Keratinocyte (primary cell): ENCODE results near the gene STOX2. TPM values are rescaled to one million over a fixed set of nuclear protein-coding genes. Genes with fewer than 3 reads are reported as not detected.

ENCODE experiments used
- DNase-seq: peaks from one replicate; pipeline ENCODE4 v3.0.0-alpha.2; 2011; ENCODE audit warnings: low read depth, missing footprints, low spot score
- FAIRE-seq: peaks from 2 replicates; lab custom pipeline; 2011; peaks lifted over from hg19 to GRCh38; lab: Jason Lieb, UNC
- H2AFZ ChIP-seq: 2 replicates; pipeline ENCODE4 v1.6.0; 2012; ENCODE audit warnings: low read length, control low read depth, inconsistent platforms; ENCODE audit not compliant: control insufficient read depth
- H3K27ac ChIP-seq: 2 replicates; pipeline ENCODE4 v1.5.1; 2011; ENCODE audit warnings: low read length; ENCODE audit not compliant: control insufficient read depth, insufficient read depth
- H3K27me3 ChIP-seq: 3 replicates; pipeline ENCODE4 v1.6.0; 2011; ENCODE audit warnings: low read length; ENCODE audit not compliant: control insufficient read depth, insufficient read depth; ENCODE audit errors: extremely low read depth
- H3K36me3 ChIP-seq, 2 experiments: 2 replicates in 1 of 2; 3 replicates in 1 of 2; pipeline ENCODE4 v1.5.1; 2011; ENCODE audit warnings: low read length in 2 of 2, mild to moderate bottlenecking in 1 of 2; ENCODE audit not compliant: control insufficient read depth in 2 of 2, insufficient read depth in 2 of 2; ENCODE audit errors: extremely low read depth in 1 of 2
- H3K4me1 ChIP-seq: 3 replicates; pipeline ENCODE4 v1.5.1; 2011; ENCODE audit warnings: low read length; ENCODE audit not compliant: control insufficient read depth, insufficient read depth; ENCODE audit errors: extremely low read depth
- H3K4me2 ChIP-seq: 3 replicates; pipeline ENCODE4 v1.6.0; 2011; ENCODE audit warnings: low read depth, low read length; ENCODE audit not compliant: control insufficient read depth, insufficient read depth; ENCODE audit errors: extremely low read depth
- H3K4me3 ChIP-seq, 3 experiments: fragments of 200-600 bp in 1 of 3; sonication (generic) in 1 of 3; 2 replicates in 2 of 3; 3 replicates in 1 of 3; pipeline ENCODE4 v1.5.1; 2011 to 2016; ENCODE audit warnings: low read length in 3 of 3, mild to moderate bottlenecking in 3 of 3, control low read depth in 2 of 3, inconsistent platforms in 1 of 3, low read depth in 1 of 3, mixed read lengths in 1 of 3, mixed run types in 1 of 3, moderate library complexity in 1 of 3; ENCODE audit not compliant: control insufficient read depth in 2 of 3, insufficient read depth in 2 of 3; ENCODE audit errors: extremely low read depth in 1 of 3
- H3K79me2 ChIP-seq: 2 replicates; pipeline ENCODE4 v1.6.0; 2012; ENCODE audit warnings: low read length; ENCODE audit not compliant: control insufficient read depth, insufficient read depth
- H3K9ac ChIP-seq: 3 replicates; pipeline ENCODE4 v1.6.0; 2011; ENCODE audit warnings: low read length; ENCODE audit not compliant: control insufficient read depth, insufficient read depth; ENCODE audit errors: extremely low read depth
- H3K9me1 ChIP-seq: 3 replicates; pipeline ENCODE4 v1.6.0; 2011; ENCODE audit warnings: low read length; ENCODE audit not compliant: control insufficient read depth, insufficient read depth; ENCODE audit errors: extremely low read depth
- H3K9me3 ChIP-seq: 2 replicates; pipeline ENCODE4 v1.5.1; 2012; ENCODE audit warnings: low read depth, low read length; ENCODE audit not compliant: control insufficient read depth
- H4K20me1 ChIP-seq: 3 replicates; pipeline ENCODE4 v1.6.0; 2011; ENCODE audit warnings: low read length; ENCODE audit not compliant: control insufficient read depth, insufficient read depth; ENCODE audit errors: extremely low read depth
- CTCF ChIP-seq, 3 experiments: IDR thresholded peaks in 1 of 3; conservative IDR thresholded peaks in 1 of 3; optimal IDR thresholded peaks in 1 of 3; 2 replicates in 2 of 3; 3 replicates in 1 of 3; pipeline versions ENCODE3 to v1.5.1; 2011; ENCODE audit warnings: low read length in 3 of 3, mild to moderate bottlenecking in 3 of 3, moderate library complexity in 2 of 3, control low read depth in 1 of 3, inconsistent platforms in 1 of 3; ENCODE audit not compliant: insufficient read depth in 2 of 3; ENCODE audit errors: extremely low read depth in 1 of 3
- EZH2 ChIP-seq: IDR thresholded peaks from one replicate; pipeline ENCODE4 v1.6.1; 2012; ENCODE audit warnings: inconsistent platforms, mild to moderate bottlenecking, low read length, moderate library complexity
- dilution Hi-C: fragments of 300-500 bp; cut with MboI; formaldehyde crosslinking; loops from one replicate; pipeline ENCODE4 v1.7.0; 2020; ENCODE audit warnings: low sequenced_read_pairs; ENCODE audit not compliant: extremely low pct_ligation_motif_present
- polyA plus RNA-seq, 5 experiments: library from polyadenylated mRNA; depleted of rRNA in 3 of 5; stranded (reverse) in 3 of 5; stranded (forward) in 1 of 5; unstranded in 1 of 5; fragments of >200 nt; gene quantifications; 1 replicate in 1 of 5; 2 replicates in 3 of 5; 3 replicates in 1 of 5; pipeline versions ENCODE4 v1.2.1 to v1.2.3, GENCODE V29; 2011 to 2012; ENCODE audit warnings: missing spikeins in 2 of 5, low read depth in 1 of 5, low replicate concordance in 1 of 5

STOX2 gene
- polyA plus RNA-seq, 1 donor (not counting 4 experiments of a cell fraction or from before 2014, with no cell fraction given), result 1.6 TPM

GRCh38 chr4:183921335-183921734 lies 16.2 kb downstream of the STOX2 start:
- Histone ChIP-seq H3K79me2 (no peaks in the 10 kb centered on the region), H3K9me3 (no peaks in the 10 kb centered on the region), H4K20me1 (no peaks in the 10 kb centered on the region), H3K4me2 (no peak overlapping the region), H3K4me3 (no peak overlapping the region), H3K27me3 (no peaks in the 10 kb centered on the region), H3K27ac (no peak overlapping the region), H2AFZ (no peak overlapping the region), H3K4me1 (no peaks in the 10 kb centered on the region), H3K36me3 (no peaks in the 10 kb centered on the region), H3K9ac (no peak overlapping the region), H3K9me1 (no peaks in the 10 kb centered on the region)
- FAIRE-seq, result no peak
- DNase-seq, result no peak
- dilution Hi-C loops, result no loop called here
- TF ChIP-seq EZH2, result no peak
- no peak for TF ChIP-seq CTCF (optimal IDR thresholded peaks at IDR 0.05 in 1 of 3, IDR thresholded peaks at IDR 0.05 in 1 of 3, conservative IDR thresholded peaks at IDR 0.05 in 1 of 3; ENCODE audit: extremely low read depth in 1 of 3, insufficient read depth in 2 of 3, low read length in 3 of 3)

GRCh38 chr4:183924362-183925044 lies 19.4 kb downstream of the STOX2 start:
- Histone ChIP-seq H2AFZ (no peak overlapping the region), H3K9ac (no peak overlapping the region), H3K4me1 (no peaks in the 10 kb centered on the region), H4K20me1 (no peaks in the 10 kb centered on the region), H3K79me2 (no peaks in the 10 kb centered on the region), H3K4me2 (no peak overlapping the region), H3K9me1 (no peaks in the 10 kb centered on the region), H3K4me3 (no peak overlapping the region), H3K9me3 (no peaks in the 10 kb centered on the region), H3K27ac (no peak overlapping the region), H3K27me3 (no peaks in the 10 kb centered on the region), H3K36me3 (no peaks in the 10 kb centered on the region)
- DNase-seq (no peak), FAIRE-seq (no peak)
- dilution Hi-C loops, result no loop called here
- TF ChIP-seq CTCF (optimal IDR thresholded peaks at IDR 0.05 in 1 of 3, IDR thresholded peaks at IDR 0.05 in 1 of 3, conservative IDR thresholded peaks at IDR 0.05 in 1 of 3; ENCODE audit: extremely low read depth in 1 of 3, insufficient read depth in 2 of 3, low read length in 3 of 3) (no peak), EZH2 (no peak)
